ENCODE results near the gene TMUB1. TPM values are rescaled to one million over a fixed set of nuclear protein-coding genes. Genes with fewer than 3 reads are reported as not detected.

TMUB1 gene
- total and polyA plus RNA-seq, 2 donors (not counting 3 experiments of a cell fraction or from before 2014, with no cell fraction given) = 41.3 to 45.3 TPM

DNA sequence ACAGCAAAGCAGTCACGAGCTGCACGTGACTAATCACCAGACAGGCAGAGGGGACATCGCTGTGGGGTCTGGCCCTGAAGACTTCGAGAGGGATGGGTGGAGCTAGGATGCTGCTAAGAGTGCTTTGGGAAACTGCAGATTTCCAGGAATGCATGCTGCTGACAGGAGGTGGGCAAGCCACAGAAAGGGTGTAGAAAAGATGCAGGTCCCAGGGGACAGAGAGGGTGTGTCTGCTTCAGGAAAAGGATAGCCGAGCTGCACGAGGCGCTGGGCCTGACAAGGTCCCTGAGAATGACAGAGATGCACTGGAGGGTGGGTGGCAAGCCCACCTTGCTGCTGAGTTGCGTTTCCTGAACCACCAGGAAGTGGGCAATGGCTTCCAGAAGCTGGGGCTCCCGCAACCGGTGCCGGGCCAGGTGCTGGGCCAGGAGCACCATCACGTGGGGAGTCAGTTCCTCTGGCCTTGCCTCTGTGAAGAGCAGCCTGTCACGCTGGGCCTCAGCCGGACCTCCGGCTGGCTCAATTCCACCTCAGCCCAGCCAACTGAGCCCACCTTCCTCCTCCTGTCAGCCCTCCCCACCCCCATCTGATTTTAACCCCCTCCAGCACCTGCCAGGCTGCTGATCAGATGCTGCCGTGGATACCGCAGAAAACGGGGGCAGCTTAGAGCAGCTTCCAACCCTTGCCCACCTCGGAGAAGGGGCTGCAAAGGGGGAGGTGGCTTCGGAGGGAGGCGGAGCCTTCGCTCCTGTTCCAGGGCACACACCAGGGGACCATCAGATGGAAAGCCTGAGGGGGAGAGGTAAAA lies 4.9 kb downstream of the TMUB1 start:
- Histone ChIP-seq H3K27me3 (ENCODE audit: control insufficient read depth in 2 of 2, insufficient read depth in 2 of 2, low read length in 2 of 2) (no peaks in the 10 kb centered on the region), H3K4me1 (ENCODE audit: control insufficient read depth, extremely low read depth, insufficient read depth, low read length) (peaks cover 30% of the 10 kb centered on the region), H3K27ac (ENCODE audit: insufficient read depth, low read depth, low read length) (no peak overlapping the region), H3K9ac (replicated peaks; ENCODE audit: extremely low read depth, insufficient read depth, low read length) (no peak overlapping the region), H3K9me1 (replicated peaks; ENCODE audit: control insufficient read depth, extremely low read depth, insufficient read depth, low read length) (no peaks in the 10 kb centered on the region), H3K4me3 (replicated peaks in 1 of 3; ENCODE audit: insufficient read depth in 1 of 3, low read depth in 1 of 3, low read length in 3 of 3) (no peak overlapping the region), H3K9me3 (replicated peaks; ENCODE audit: control insufficient read depth, insufficient read depth, low read length) (no peaks in the 10 kb centered on the region), H3K79me2 (ENCODE audit: control insufficient read depth, insufficient read depth, low read length) (peaks cover 28% of the 10 kb centered on the region), H2AFZ (ENCODE audit: low read depth, low read length) (no peak overlapping the region), H3K4me2 (ENCODE audit: insufficient read depth, low read length) (no peak overlapping the region), H3K36me3 (ENCODE audit: control insufficient read depth in 2 of 2, extremely low read depth in 1 of 2, insufficient read depth in 2 of 2, low read length in 2 of 2) (peaks cover 2 to 23% of the 10 kb centered on the region in 2 experiments), H4K20me1 (replicated peaks; ENCODE audit: control insufficient read depth, extremely low read depth, insufficient read depth, low read length) (no peaks in the 10 kb centered on the region)
- BruUV-seq (replicated peaks) = no TSS peak
- FAIRE-seq (no peak), DNase-seq (ENCODE audit: low read depth, low spot score) (no peak)
- dilution Hi-C loops (cut with MboI; ENCODE audit: extremely low pct_ligation_motif_present, low sequenced_read_pairs) = no loop called here
- CTCF ChIA-PET = interaction anchor here (0.8 to 3.0 kb wide), 5 partner anchors 30 to 180 kb away, joined by 3 to 12 read pairs (median 4); no protein-coding TSS in a partner anchor
- POLR2A ChIA-PET = no interaction called here
- intact Hi-C loops (cut with micrococcal nuclease) = no loop called here
- TF ChIP-seq FOS (IDR thresholded peaks at IDR 0.05; ENCODE audit: borderline replicate concordance, insufficient read depth, low read length) = no peak
- TF ChIP-seq MYC (IDR thresholded peaks at IDR 0.05; ENCODE audit: low read depth, low read length) = no peak
- TF ChIP-seq POLR2A (IDR thresholded peaks at IDR 0.05; ENCODE audit: low read depth, low read length) = no peak
- TF ChIP-seq EZH2 (IDR thresholded peaks at IDR 0.05; ENCODE audit: borderline replicate concordance, low read depth, low read length, severe bottlenecking) = no peak
- TF ChIP-seq JUN (IDR thresholded peaks at IDR 0.05; ENCODE audit: borderline replicate concordance, insufficient read depth, insufficient read length, low read depth) = no peak
- TF ChIP-seq GATA2 (IDR thresholded peaks at IDR 0.05; ENCODE audit: insufficient read depth, insufficient read length, low read depth, low read length) = no peak
- TF ChIP-seq POLR2AphosphoS5 (IDR thresholded peaks at IDR 0.05; ENCODE audit: insufficient read depth, low read depth, low read length) = no peak
- TF ChIP-seq, protein P1, sequence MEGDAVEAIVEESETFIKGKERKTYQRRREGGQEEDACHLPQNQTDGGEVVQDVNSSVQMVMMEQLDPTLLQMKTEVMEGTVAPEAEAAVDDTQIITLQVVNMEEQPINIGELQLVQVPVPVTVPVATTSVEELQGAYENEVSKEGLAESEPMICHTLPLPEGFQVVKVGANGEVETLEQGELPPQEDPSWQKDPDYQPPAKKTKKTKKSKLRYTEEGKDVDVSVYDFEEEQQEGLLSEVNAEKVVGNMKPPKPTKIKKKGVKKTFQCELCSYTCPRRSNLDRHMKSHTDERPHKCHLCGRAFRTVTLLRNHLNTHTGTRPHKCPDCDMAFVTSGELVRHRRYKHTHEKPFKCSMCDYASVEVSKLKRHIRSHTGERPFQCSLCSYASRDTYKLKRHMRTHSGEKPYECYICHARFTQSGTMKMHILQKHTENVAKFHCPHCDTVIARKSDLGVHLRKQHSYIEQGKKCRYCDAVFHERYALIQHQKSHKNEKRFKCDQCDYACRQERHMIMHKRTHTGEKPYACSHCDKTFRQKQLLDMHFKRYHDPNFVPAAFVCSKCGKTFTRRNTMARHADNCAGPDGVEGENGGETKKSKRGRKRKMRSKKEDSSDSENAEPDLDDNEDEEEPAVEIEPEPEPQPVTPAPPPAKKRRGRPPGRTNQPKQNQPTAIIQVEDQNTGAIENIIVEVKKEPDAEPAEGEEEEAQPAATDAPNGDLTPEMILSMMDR (IDR thresholded peaks at IDR 0.05; ENCODE audit: extremely low read depth in 1 of 2, insufficient read depth in 1 of 2, low read depth in 1 of 2, low read length in 2 of 2) = no peak
- TF ChIP-seq, protein P2, sequence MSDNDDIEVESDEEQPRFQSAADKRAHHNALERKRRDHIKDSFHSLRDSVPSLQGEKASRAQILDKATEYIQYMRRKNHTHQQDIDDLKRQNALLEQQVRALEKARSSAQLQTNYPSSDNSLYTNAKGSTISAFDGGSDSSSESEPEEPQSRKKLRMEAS (IDR thresholded peaks at IDR 0.05; ENCODE audit: insufficient read depth, insufficient read length) = no peak

All from endothelial cell of umbilical vein (primary cell).